T-helper 22 cell (primary cell): Measurements from ENCODE around the gene CD70.
"Not testable (repeated sequence)": the region's sequence is repeated elsewhere in the genome, so short reads cannot be mapped to it uniquely, and the experiment has no call there.

Experiments
- DNase-seq: peaks from one replicate; pipeline ENCODE4 v3.0.0-alpha.2; 2020; ENCODE audit warnings: low read depth

Gene CD70

DNA sequence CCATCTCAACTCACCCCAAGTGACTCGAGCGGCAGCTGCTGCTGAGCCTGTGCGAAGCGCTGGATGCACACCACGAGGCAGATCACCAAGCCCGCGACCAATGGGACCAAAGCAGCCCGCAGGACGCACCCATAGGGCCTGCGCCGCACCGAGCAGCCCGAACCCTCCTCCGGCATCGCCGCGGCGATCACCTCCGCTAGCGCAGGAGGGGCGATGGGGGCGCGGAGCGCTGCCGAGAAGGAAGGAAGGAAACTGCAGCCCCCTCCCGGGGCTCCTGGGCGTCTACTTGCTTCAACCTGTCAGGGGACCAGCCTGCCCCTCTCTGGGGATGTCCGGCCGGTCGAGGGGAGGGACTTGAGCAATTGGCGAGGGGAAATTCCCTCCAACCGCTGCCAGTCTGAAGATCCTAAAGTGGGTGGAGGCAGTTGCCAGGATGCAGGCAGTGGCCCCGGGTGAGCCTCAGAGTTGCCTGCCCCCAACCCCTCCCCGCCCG, at the start of gene CD70:
Gene CD70, minus strand, starts transcription at position 324 of the 493 bp plus-strand sequence. Its CDS starts 148 bp downstream, at position 176.
- peak; percentile 38 for DNase-seq

GRCh38 chr19:6640333-6640732, 49.4 kb upstream of the CD70 start:
- not testable (repeated sequence) for DNase-seq

- no peak for DNase-seq
Observed at GRCh38 chr19:6639439-6639838, 48.5 kb upstream of the CD70 start.

DNA sequence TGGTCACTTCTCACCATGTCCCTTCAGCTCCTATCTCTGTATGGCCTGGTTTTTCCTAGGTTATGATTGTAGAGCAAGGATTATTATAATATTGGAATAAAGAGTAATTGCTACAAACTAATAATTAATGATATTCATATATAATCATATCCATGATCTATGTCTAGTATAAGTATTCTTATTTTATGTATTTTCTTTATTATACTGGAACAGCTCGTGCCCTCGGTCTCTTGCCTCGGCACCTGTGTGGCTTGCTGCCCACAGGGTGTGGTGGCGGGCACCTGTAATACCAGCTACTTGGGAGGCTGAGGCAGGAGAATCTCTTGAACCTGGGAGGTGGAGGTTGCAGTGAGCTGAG, 42.5 kb upstream of the CD70 start:
- not testable (repeated sequence) for DNase-seq

- DNase-seq, result not testable (repeated sequence)
Observed at GRCh38 chr19:6632747-6633455, 42.0 kb upstream of the CD70 start.

- peak; percentile 49 for DNase-seq
Observed at GRCh38 chr19:6632002-6632621, 41.2 kb upstream of the CD70 start.

GRCh38 chr19:6626764-6627163, 35.8 kb upstream of the CD70 start:
- no peak for DNase-seq

DNA sequence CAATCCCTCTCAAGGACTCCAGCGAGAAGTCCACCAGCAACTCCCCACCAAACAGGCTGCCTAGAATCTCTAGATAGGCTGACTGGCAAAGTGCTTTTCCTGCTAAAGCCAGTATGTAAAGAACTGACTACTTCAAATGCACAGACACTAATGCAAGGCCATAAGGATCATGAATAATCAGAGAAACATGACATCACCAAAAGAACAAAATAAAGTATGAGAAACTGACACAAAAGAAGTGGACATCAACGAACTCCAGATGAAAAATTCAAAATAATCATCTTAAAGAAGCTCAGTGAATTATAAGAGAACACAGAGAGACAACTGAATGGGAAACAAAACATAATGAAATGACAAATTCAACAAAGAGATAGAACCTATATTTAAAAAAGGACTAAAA, 26.4 kb upstream of the CD70 start:
- DNase-seq, result no peak

- no peak for DNase-seq
Observed at GRCh38 chr19:6616011-6616410, 25.1 kb upstream of the CD70 start.

DNA sequence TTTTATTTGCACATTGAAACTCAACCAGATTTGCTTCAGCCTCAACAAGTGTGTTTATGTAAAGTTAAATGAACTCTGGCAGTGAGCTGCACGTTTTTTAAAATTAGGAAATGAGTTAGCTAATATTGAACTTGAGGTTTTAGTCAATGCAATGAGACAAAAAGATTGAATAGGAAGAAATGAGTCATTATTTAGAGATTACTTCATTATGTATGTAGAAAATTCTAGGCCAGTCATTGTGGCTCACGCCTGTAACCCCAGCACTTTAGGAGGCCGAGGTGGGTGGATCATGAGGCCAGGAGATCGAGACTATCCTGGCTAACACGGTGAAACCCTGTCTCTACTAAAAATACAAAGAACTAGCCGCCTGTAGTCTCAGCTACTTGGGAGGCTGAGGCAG, 22.8 kb upstream of the CD70 start:
- DNase-seq, result no peak

- no peak for DNase-seq
Observed at GRCh38 chr19:6610934-6611852, 20.2 kb upstream of the CD70 start.

DNA sequence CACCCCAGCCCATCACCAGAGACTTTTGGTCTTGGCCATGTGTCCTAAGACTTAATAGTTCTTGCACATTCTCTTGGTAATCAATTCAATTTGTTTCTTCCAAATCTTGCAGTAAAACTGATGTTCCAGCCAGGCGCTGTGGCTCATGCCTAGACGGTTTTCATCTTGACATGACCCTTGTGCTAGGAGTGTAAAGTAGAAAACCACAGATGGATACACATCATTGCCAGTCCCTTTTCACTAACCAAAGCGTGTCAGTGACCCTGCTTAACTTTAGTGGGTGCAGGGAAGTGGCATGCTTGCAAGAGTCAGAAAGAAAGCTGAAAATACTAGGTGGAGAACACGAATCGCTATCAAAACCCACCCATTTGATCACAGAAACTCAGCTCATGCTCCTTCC, 18.0 kb upstream of the CD70 start:
- DNase-seq, result no peak

DNA sequence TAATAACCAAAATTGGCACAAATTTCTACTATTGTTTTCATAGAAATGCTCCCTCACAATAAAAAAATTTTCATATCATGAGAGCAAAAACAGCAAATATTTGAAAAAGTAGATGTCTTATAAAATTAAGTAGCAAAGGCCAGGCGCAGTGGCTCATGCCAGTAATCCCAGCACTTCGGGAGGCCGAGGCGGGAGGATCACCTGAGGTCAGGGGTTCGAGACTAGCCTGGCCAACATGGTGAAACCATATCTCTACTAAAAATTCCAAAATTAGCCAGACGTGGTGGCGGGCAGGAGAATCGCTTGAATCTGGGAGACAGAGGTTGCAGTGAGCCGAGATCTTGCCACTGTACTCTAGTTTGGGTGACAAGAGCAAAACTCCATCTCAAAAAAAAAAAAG, 17.2 kb upstream of the CD70 start:
- DNase-seq, result not testable (repeated sequence)

DNA sequence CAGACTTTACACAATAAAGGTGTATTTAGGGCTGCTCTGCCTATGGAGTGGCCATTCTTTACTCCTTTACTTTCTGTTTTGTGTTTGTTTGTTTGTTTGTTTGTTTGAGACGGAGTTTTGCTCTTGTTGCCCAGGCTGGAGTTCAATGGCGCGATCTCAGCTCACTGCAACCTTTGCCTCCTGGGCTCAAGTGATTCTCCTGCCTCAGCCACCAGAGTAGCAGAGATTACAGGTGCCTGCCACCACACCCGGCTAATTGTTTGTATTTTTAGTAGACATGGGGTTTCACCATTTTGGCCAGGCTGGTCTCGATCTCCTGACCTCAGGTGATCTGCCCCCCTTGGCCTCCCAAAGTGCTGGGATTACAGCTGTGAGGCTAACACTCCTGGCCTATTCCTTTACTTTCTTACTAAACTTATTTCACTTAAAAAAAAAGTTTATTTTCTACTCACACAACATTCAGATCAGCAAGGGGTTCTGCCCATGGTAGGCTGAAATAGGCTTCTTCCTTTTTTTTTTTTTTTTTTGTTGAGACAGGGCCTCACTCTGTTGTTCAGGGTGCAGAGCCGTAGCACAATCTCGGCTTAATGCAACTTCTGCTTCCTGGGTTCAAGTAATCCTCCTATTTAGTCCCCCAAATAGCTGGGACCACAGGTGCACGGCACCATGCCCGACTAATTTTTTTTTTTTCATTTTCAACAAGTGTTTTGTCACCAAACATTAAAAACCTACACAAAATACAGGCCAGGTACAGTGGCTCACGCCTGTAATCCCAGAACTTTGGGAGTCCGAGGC, 15.5 kb upstream of the CD70 start:
- DNase-seq, result not testable (repeated sequence)

GRCh38 chr19:6604906-6605305, 14.0 kb upstream of the CD70 start:
- no peak for DNase-seq

DNA sequence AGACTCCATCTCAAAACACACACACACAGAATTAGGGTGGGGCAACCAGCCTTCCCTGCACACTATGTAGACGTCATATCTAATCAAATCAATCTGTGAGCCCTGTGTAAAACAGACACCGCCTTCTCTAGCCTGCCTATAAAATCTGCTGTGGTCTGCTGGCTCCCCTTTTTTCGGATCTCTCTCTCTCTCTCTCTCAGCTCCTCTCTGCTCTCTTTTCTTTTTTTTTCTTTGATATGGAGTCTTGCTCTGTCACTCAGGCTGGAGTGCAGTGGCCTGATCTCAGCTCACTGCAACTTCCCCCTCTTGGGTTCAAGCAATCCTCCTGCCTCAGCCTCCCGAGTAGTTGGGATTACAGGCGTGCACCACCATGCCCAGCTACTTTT, 11.8 kb upstream of the CD70 start:
- no peak for DNase-seq

GRCh38 chr19:6601537-6602052, 10.6 kb upstream of the CD70 start:
- DNase-seq, result not testable (repeated sequence)

GRCh38 chr19:6600951-6601536, 10.1 kb upstream of the CD70 start:
- DNase-seq, result not testable (repeated sequence)

GRCh38 chr19:6599866-6600454, 9.0 kb upstream of the CD70 start:
- no peak for DNase-seq

- not testable (repeated sequence) for DNase-seq
Observed at GRCh38 chr19:6598254-6598892, 7.4 kb upstream of the CD70 start.
